DND-41 (cell line): ENCODE data around the gene UCP2.

Experiments used
- ATAC-seq: fragments of 200-7000 bp; cut with Tn5 transposase; 3 replicates; pipeline ENCODE4 v1.9.1; 2021; ENCODE audit warnings: low read depth; ENCODE audit not compliant: insufficient read depth
- DNase-seq: peaks from one replicate; pipeline ENCODE4 v3.0.0-alpha.2; 2020
- H2AFZ ChIP-seq: 2 replicates; pipeline ENCODE4 v1.6.0; 2012; ENCODE audit warnings: low read depth, low read length
- H3K27ac ChIP-seq: 2 replicates; pipeline ENCODE4 v1.5.1; 2012; ENCODE audit warnings: low read length, inconsistent platforms
- H3K27me3 ChIP-seq: fragments of 200-600 bp; sonication (generic); 2 replicates; pipeline ENCODE4 v1.6.0; 2012; ENCODE audit warnings: low read length, mild to moderate bottlenecking, inconsistent platforms; ENCODE audit not compliant: insufficient read depth, poor library complexity
- H3K36me3 ChIP-seq: 2 replicates; pipeline ENCODE4 v1.5.1; 2012; ENCODE audit warnings: low read length, inconsistent platforms; ENCODE audit not compliant: insufficient read depth
- H3K4me1 ChIP-seq: 2 replicates; pipeline ENCODE4 v1.5.1; 2012; ENCODE audit warnings: mild to moderate bottlenecking, low read length; ENCODE audit not compliant: insufficient read depth
- H3K4me2 ChIP-seq: 2 replicates; pipeline ENCODE4 v1.6.0; 2012; ENCODE audit warnings: mild to moderate bottlenecking, moderate library complexity, low read length, inconsistent platforms; ENCODE audit not compliant: insufficient read depth
- H3K4me3 ChIP-seq, 2 experiments: fragments of 200-600 bp in 1 of 2; shearing (Covaris generic) in 1 of 2; 2 replicates each; pipeline ENCODE4 v1.5.1; 2012 to 2016; ENCODE audit warnings: inconsistent platforms in 2 of 2, low read length in 2 of 2, mild to moderate bottlenecking in 2 of 2, low read depth in 1 of 2, moderate library complexity in 1 of 2
- H3K79me2 ChIP-seq: 2 replicates; pipeline ENCODE4 v1.6.0; 2012; ENCODE audit warnings: low read length, inconsistent platforms; ENCODE audit not compliant: insufficient read depth
- H3K9ac ChIP-seq: 2 replicates; pipeline ENCODE4 v1.6.0; 2012; ENCODE audit warnings: low read depth, mild to moderate bottlenecking, inconsistent platforms, low read length, moderate library complexity
- H3K9me3 ChIP-seq: 2 replicates; pipeline ENCODE4 v1.5.1; 2012; ENCODE audit warnings: low read length, moderate library complexity, mild to moderate bottlenecking, inconsistent platforms; ENCODE audit not compliant: insufficient read depth, severe bottlenecking
- H4K20me1 ChIP-seq: 2 replicates; pipeline ENCODE4 v1.6.0; 2012; ENCODE audit warnings: low read length; ENCODE audit not compliant: insufficient read depth
- CTCF ChIP-seq: IDR thresholded peaks from 2 replicates; pipeline ENCODE4 v1.5.1; 2012; ENCODE audit warnings: borderline replicate concordance, low read length, moderate library complexity, mild to moderate bottlenecking; ENCODE audit not compliant: poor library complexity, severe bottlenecking; ENCODE audit errors: extremely low read depth
- EZH2 ChIP-seq: IDR thresholded peaks from 3 replicates; pipeline ENCODE4 v1.6.1; 2012; ENCODE audit warnings: borderline replicate concordance, low read depth, mild to moderate bottlenecking, moderate library complexity, low read length, inconsistent platforms; ENCODE audit not compliant: severe bottlenecking

Gene UCP2

GRCh38 chr11:73958521-73959141, 24.0 kb downstream of the UCP2 start:
- H3K4me2 ChIP-seq, result no peak overlapping the region
- no peaks in the 10 kb centered on the region for H3K4me1 ChIP-seq
- no peak overlapping the region for H2AFZ ChIP-seq
- DNase-seq (no peak), ATAC-seq (no peak)
- no peaks in the 10 kb centered on the region for H3K9me3 ChIP-seq
- H3K9ac ChIP-seq, result no peak overlapping the region
- no peak overlapping the region for H3K27ac ChIP-seq
- H3K79me2 ChIP-seq, result no peaks in the 10 kb centered on the region
- H4K20me1 ChIP-seq, result no peaks in the 10 kb centered on the region
- TF ChIP-seq CTCF (no peak), EZH2 (no peak)
- H3K27me3 ChIP-seq, result no peaks in the 10 kb centered on the region
- H3K4me3 ChIP-seq, result no peak overlapping the region
- no peaks in the 10 kb centered on the region for H3K36me3 ChIP-seq

- TF ChIP-seq EZH2 (no peak), CTCF (no peak)
- no peak overlapping the region for H2AFZ ChIP-seq
- no peaks in the 10 kb centered on the region for H3K4me1 ChIP-seq
- H3K36me3 ChIP-seq, result no peaks in the 10 kb centered on the region
- DNase-seq (no peak), ATAC-seq (no peak)
- H3K4me2 ChIP-seq, result no peak overlapping the region
- H4K20me1 ChIP-seq, result no peaks in the 10 kb centered on the region
- no peaks in the 10 kb centered on the region for H3K9me3 ChIP-seq
- no peak overlapping the region for H3K4me3 ChIP-seq
- H3K27me3 ChIP-seq, result no peaks in the 10 kb centered on the region
- no peak overlapping the region for H3K27ac ChIP-seq
- H3K79me2 ChIP-seq, result no peaks in the 10 kb centered on the region
- no peak overlapping the region for H3K9ac ChIP-seq
These were observed 24.8 kb downstream of the UCP2 start for GRCh38 chr11:73957654-73958361.

DNA sequence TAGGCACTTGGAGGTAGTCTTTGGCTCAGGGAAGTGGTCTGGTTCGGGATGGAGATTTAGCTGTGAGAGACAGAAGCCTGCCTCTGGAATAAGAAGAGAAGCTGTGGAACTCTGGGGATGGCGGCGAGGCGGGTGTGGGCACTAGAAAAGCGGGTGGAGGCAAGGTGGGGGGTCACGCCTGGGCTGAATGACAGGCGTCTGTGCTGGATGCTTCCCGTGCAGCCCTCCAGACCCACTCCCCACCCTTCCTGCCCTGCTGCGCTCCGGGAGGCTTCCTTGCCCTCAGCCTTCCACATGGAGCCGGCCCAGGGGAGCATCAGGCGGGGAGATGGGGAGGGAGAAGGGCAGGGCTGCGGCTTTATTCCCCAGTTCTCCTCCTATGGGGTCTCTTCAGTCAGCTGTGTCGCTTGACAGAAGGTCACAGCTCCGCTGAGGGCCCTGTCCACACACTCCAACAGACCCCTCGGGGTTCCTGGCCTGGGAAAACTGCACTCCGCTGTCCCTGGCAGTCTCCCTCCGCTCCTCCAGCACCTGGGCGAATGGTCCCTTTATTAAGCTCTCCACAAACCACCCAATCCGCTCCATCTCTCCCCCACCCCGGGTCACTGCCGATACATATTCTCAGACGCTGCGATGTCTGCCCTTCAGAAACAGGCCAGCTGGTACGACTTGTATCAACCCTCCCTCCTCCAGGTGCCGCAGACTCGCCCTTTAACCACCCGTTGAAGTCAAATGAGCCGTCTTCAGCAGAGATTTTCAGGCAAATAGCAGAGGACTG, 25.6 kb downstream of the UCP2 start:
- no peaks in the 10 kb centered on the region for H3K4me1 ChIP-seq
- no peak overlapping the region for H3K4me3 ChIP-seq
- no peaks in the 10 kb centered on the region for H3K9me3 ChIP-seq
- H3K9ac ChIP-seq, result no peak overlapping the region
- H4K20me1 ChIP-seq, result no peaks in the 10 kb centered on the region
- TF ChIP-seq CTCF (no peak), EZH2 (no peak)
- no peak overlapping the region for H3K27ac ChIP-seq
- no peak overlapping the region for H2AFZ ChIP-seq
- DNase-seq (no peak), ATAC-seq (no peak)
- no peaks in the 10 kb centered on the region for H3K27me3 ChIP-seq
- H3K79me2 ChIP-seq, result no peaks in the 10 kb centered on the region
- H3K36me3 ChIP-seq, result no peaks in the 10 kb centered on the region
- H3K4me2 ChIP-seq, result no peak overlapping the region
